HG03442 (cell line): ENCODE results near the gene TSPAN1.

Experiments
- ATAC-seq: cut with Tn5 transposase; IDR thresholded peaks from one replicate; pipeline ENCODE4 v1.9.1; 2021; ENCODE audit warnings: mild to moderate bottlenecking, moderate library complexity; ENCODE audit not compliant: unreplicated experiment

TSPAN1 gene

GRCh38 chr1:46186076-46186475 is 11.2 kb downstream of the TSPAN1 start:
- ATAC-seq, result no peak

DNA sequence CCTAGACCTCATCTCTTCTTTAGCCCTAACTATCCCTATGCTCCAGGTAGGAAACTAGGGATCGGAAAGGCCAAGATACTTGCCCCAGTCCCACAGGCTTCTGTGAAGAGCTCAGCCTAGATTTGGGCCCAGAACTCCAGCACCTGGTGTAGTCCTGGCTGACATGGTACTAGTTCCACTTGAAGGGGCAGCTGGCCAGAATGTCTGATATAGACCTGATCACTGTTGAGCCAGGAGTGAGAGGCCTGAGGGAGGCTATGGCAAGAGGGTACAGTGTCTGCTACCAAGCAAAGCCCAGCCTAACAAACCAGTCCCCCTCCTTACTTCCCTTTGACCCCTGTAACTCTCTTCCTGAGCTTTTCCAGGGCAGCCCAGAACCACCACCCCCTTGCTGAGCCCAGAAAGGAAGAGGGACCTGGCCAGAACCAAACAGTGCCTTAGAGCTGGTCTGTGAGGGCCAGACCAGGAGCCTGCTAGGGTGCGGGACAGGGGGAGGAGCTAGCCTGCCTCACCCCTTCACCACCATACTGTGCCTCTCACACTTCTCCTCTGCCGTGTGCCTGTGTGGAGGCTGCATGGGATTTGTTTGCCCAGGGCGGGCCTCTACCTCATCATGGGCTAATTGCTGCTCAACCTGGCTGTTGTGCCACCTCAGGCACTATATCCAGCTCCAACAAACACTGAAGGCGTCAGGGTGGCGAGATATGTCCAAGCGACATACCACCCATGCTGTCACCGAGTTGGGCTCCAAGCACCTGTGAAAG is 12.4 kb downstream of the TSPAN1 start:
- ATAC-seq, result no peak

DNA sequence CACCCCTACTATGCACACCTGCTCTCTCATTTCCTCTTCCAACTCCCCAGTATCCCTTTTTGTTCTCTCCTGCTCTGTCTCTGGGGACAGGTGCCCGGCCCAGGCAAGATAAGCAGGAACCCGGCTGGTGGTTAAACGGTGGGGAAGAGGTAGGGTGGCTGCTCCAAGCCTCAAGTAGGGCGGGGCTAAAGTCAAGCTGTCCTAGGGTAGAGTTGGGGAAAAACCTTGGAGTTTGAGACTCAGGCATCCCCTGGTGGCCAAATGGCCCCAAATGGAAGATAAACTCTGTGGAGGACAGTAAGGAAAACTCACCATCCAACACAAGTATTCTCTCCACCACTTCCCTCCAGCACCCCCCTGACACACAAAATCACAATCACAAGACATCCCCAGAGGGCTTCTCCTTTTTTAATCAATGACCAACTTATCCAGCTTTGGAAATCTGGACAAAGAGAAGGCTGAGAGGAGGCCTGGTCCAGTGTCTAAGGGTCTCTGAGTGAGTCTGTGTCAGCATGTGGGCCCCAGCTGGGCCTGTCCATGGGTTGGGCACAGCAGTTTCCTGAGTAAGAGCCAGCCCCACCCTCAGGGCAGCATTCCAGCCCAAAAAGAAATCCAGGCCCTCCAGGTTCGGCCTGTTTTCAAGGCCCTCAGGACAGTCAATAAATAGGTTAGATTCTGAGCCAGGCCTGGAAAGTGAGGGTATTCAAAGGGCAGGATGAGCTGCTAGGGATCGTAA is 13.6 kb downstream of the TSPAN1 start:
- no peak for ATAC-seq

GRCh38 chr1:46190539-46190938 is 15.7 kb downstream of the TSPAN1 start:
- no peak for ATAC-seq

DNA sequence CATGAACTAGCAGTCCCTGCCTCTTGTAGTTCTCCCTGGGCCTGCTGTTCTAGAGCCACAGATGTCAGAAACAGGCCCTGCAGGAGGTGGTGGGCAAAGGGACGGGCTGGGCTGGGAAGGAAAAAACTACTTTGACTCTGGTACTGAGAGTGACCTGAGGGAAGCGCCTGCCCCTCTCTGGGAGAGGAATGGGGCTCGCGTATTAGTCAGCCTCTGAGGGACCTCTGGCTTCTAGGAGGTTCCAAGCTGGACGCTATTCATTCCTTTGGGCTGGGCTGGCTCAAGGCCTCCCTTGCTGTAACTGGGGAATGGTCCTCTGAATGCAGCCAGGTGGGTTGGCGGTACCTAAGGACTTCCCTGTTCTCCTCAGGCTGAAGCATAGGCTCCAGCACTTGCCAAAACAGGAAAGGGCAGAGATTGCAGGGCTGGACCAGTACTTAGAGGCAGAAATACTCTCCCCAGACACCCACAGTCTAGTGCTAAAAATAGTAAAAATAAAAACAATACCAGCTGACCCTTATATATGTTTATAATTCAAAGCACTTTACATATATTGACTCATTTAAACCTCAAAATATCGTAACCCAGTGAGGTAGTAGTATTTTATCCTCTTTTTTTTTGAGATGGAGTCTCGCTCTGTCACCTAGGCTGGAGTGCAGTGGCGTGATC is 16.3 kb downstream of the TSPAN1 start:
- no peak for ATAC-seq

GRCh38 chr1:46192171-46192570 is 17.3 kb downstream of the TSPAN1 start:
- no peak for ATAC-seq

DNA sequence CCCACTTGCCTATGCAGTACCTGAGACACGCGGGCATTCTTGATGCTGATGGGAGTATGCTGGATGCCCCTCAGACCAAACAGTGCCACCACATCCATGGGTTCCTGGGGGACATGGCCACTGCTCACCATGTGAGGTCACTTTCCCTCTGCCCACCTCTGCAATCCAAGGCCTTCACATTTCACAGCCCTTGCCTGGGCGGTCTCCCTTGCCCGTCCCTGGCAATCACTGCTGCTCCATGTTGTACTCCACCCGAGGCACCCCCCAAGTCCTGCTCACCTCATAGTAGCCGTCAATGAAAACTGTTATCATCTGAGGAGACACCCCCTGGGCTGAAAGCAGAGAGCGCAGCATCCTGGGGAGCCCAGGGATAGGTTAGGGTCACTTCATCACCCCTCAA is 18.4 kb downstream of the TSPAN1 start:
- ATAC-seq, result no peak

DNA sequence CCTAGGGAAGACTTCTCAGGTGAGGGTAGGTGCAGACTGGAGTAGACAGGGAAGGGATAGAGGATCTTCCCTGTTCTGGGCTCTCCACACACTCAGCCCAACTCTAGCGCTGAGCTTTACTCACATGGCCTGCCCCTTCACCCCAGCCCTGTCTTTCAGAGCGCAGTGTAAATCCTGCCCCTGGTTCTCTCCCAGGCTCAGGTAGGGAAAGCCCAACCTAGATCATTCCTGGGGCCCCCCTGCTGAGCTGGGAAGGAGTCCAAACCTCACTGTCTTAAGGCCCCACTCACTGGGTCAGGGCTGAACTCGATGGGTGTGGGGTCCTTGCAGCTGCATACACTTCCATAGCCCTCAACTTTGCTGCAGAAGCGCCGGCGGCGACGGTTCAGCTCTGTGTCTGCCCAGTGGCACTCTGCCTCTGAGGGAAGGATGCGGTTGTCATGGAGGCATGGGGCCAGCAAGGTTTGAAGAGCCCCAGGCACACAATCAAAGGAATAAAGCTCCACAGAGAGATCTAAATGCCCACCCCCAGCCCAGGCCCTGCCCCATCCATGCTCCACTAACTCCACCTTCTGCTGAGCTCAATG is 19.2 kb downstream of the TSPAN1 start:
- ATAC-seq, result no peak

DNA sequence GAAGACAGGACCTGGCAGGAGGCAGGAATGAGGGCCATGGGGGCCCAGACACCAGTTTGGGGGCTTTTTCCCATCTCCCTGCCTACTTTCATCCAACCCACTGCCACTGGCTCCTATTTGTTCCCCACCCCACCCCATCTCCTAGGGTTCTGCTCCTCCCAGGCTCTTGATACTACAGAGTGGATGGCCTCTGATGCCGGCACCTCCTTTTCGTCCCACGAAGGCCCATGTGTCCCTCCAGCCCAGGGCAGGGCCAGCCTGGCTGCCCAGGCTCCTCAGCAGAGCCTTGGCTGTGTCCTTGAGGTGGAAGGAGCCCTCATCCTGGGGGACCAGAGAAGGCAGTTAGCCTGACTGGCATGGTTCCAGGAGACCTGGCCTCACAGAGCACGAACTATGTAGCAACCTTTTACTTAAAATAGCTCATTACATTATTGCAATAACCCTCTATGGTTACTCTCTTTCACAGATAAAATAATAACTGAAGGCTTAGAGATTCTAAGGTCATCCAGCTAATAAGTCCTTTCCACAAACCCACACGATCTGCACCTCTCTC is 19.8 kb downstream of the TSPAN1 start:
- ATAC-seq, result no peak

GRCh38 chr1:46196609-46197008 is 21.7 kb downstream of the TSPAN1 start:
- no peak for ATAC-seq

DNA sequence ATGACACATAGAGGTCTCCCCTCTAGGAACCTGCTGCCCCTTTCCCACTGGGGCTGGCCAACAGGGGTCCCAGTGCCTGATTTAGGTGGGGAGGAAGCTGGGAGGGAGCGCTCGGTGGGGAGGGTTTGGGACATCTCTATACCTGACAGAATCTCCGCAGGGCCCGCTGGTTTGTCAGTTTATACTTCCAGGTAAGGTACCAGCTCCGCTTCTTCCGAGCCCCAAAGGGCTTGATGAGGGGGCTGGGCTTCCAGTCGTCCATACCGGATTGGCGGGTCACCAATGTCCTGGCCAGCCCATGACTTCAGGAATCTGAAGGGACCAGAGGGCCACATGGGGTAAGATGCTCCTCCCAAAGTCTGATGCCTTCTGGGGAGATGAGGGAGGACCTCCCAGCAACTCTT is 22.7 kb downstream of the TSPAN1 start:
- ATAC-seq, result no peak

- peak; percentile 82 for ATAC-seq
Measured at GRCh38 chr1:46197964-46198811, 23.3 kb downstream of the TSPAN1 start, which contains the start of gene POMGNT1. POMGNT1 (minus strand) TSS chr1:46198434; CDS start chr1:46197821, 613 bp downstream.

DNA sequence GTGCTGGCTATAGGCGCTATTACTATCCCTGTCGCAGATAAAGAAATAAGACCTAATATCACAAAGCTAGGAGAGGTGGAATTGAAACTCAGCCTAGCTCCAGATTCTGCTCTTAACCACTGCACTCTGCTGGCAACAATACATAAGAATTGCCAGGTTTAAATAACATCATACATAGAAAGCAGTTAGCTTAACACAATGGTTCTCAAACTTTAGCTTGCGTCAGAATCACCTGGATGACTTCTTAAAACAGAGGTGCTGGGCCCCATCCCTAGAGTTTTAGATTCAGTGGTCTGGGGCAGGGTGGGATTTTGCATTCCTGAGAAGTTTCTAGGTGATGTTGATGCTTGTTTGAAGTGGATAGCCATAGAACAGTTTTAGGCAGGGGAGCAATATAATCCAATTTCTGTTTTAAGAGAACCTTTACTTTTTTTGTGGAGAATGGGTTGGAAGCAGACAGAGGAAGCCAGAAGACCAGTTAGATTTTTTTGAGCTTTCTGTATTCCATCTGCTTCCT is 24.4 kb downstream of the TSPAN1 start:
- no peak for ATAC-seq

GRCh38 chr1:46203738-46204405 is 29.0 kb downstream of the TSPAN1 start:
- ATAC-seq, result no peak

DNA sequence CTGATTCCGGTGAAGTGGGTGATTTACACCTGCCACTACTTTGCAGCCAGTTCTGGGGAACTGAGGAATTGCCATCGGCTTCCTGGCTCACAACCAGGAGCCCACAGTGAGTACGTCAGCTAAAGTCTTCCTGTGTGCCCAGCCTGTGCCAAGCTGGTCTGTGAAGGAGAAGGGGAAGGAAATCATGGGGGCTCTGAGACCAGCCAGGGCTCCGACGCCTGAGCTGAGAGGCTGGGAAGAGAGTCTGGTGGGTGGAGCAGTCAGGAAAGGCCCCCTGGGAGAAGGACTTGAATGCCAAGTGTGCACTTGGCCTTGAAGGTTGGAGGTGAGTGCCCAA is 29.5 kb downstream of the TSPAN1 start:
- no peak for ATAC-seq

DNA sequence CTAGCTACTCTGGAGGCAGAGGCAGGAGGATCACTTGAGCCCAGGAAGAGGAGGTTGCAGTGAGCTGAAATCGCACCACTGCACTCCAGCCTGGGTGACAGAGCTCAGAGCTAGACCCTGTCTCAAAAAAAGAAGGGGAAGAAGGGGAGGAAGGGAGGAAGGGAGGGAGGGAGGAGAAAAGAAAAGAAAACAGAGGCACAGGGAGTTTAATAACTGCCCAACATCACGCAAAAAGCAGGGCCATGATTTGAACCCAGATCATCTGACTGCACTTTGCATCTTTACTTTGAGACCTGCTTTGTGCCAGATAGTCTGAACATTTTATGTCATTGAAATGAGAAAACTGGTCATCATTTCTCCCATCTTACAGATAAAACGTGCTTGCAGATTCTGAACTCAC is 30.3 kb downstream of the TSPAN1 start:
- no peak for ATAC-seq

- no peak for ATAC-seq
Measured at GRCh38 chr1:46205791-46206190, 30.9 kb downstream of the TSPAN1 start.

GRCh38 chr1:46206399-46206798 is 31.5 kb downstream of the TSPAN1 start:
- no peak for ATAC-seq

DNA sequence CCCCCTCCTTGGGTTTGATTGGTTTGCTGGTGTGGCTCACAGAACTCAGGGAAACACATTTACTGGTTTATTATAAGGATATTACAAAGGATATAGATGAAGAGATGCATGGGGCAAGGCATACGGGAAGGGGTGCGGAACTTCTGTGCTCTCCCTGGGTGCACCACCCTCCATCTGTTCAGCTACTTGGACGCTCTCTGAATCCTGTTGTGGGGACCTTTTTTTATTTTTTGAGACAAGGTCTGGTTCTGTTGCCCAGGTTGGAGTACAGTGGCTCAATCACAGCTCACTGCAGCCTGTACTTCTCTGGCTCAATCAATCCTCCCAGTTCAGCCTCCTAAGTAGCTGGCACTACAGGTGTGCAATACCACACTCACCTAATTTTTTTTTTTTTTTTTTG is 35.7 kb downstream of the TSPAN1 start:
- ATAC-seq, result no peak

GRCh38 chr1:46211051-46211450 is 36.2 kb downstream of the TSPAN1 start:
- ATAC-seq, result no peak
